Stimulated activated CD4-positive, alpha-beta T cell treated with anti-CD3 and anti-CD28 coated beads, Interleukin-2, amount 100 ng/mL, for 48 hours (primary cell): ENCODE measurements around the gene ZNF587B.
"Not testable (repeated sequence)": the region's sequence is repeated elsewhere in the genome, so short reads cannot be mapped to it uniquely, and the experiment has no call there.

Experiments
- DNase-seq, 2 donors: peaks; one replicate each; pipeline ENCODE4 v3.0.0-alpha.2; 2020

Gene ZNF587B

GRCh38 chr19:57873883-57874799 is 44.0 kb downstream of the ZNF587B start:
- not testable (repeated sequence) for DNase-seq

DNA sequence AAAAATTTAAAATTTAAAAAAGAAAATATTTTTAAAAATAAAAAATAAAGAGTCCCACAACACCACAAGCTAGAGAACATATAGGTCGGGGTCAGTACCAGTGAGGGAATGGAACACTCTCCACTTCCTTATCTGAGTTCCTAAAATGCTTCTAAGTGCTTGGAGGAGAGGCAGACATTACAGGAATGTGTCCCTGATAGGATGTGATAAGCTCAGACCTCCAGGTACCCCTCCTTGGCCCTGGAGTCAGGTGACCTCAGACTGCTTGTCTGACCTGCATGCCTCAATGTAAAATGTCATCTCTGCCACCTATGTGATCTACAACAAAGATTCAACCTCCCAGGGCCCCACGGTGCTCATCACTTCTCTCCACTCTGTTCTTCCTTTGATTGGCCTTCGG is 55.9 kb downstream of the ZNF587B start:
- no peak for DNase-seq

GRCh38 chr19:57887195-57887941 is 57.3 kb downstream of the ZNF587B start:
- DNase-seq = no peak

DNA sequence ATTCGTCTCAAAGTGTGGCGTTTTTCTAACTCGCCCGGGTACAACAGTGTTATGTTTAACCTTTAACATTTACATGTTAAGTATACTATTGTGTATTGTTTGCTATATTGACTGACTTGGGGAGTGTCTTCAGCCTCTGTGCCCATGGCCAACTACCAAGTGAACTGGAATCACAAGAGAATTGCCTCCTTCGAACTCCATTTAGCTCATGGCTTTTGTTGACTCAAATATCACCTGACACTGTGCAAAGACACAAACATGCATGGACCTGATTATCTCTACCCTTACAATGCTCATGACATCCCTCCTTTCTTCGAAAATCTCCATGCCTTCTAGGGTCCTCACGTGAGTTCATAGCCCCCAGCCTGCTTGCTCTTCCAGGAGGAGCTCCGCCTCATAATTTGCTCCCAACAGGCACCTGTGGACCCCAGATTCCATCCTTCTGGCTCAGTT is 58.0 kb downstream of the ZNF587B start:
- DNase-seq = no peak

DNA sequence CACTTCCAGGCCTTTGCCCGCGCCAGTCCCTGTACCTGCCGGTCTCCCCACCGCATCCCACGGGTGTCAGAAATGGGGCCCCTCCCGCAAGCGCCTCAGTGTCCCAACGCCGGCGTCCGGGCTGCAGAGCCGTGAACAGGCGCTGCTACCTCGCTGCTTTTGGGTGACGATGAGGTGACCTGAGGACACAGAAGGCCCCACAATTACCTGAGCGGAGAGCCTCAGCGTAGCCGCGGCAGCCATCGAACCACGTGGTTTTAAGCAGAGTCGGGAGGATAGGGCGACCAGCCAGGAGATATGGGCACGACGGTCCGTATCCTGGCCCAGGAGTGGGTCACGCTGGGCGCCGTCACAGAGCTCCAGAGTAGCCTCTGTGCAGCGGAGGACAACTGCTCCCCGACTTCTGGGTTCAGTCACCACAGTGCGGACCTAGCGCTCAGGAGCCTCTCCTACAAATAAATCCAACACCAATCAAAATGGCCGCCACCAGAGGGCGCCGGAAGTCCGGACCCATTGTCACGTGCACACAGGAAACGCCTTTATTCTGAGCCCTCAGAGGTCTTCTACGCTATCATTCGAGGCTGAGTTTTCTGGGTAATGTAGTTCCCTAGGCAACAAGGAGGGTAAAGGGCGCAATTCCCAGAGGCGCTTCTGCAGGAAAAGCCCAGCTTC is 58.6 kb downstream of the ZNF587B start, which contains the start of gene ZNF814:
Gene ZNF814 (minus strand): TSS at position 478 of the 672 bp plus-strand sequence. CDS start 235 bp downstream, at position 243.
- DNase-seq = peak; percentile 69 to 77

GRCh38 chr19:57890706-57891105 is 60.6 kb downstream of the ZNF587B start:
- DNase-seq = not testable (repeated sequence)
